BE2C (cell line): ENCODE measurements around the gene ANKRD40CL.

Experiments
- DNase-seq: peaks from one replicate; pipeline ENCODE4 v3.0.0-alpha.2; 2020
- H3K27me3 ChIP-seq: fragments of 250-450 bp; sonication (Bioruptor Pico); 2 replicates; pipeline ENCODE4 v1.5.1; 2020; ENCODE audit warnings: mild to moderate bottlenecking
- H3K36me3 ChIP-seq: fragments of 250-450 bp; sonication (Bioruptor Pico); 2 replicates; pipeline ENCODE4 v1.5.1; 2020; ENCODE audit warnings: mild to moderate bottlenecking
- H3K4me1 ChIP-seq: fragments of 250-450 bp; sonication (Bioruptor Pico); 2 replicates; pipeline ENCODE4 v1.5.1; 2020
- H3K4me3 ChIP-seq: 2 replicates; pipeline ENCODE4 v1.5.1; 2011; ENCODE audit warnings: low read depth, low read length
- H3K9me3 ChIP-seq: fragments of 250-450 bp; sonication (Bioruptor Pico); 2 replicates; pipeline ENCODE4 v1.5.1; 2020
- TF ChIP-seq, protein P1 (sequence below): IDR thresholded peaks from 2 replicates; pipeline ENCODE4 v1.5.1; 2012; ENCODE audit warnings: mild to moderate bottlenecking, low read depth, low read length

Gene ANKRD40CL

DNA sequence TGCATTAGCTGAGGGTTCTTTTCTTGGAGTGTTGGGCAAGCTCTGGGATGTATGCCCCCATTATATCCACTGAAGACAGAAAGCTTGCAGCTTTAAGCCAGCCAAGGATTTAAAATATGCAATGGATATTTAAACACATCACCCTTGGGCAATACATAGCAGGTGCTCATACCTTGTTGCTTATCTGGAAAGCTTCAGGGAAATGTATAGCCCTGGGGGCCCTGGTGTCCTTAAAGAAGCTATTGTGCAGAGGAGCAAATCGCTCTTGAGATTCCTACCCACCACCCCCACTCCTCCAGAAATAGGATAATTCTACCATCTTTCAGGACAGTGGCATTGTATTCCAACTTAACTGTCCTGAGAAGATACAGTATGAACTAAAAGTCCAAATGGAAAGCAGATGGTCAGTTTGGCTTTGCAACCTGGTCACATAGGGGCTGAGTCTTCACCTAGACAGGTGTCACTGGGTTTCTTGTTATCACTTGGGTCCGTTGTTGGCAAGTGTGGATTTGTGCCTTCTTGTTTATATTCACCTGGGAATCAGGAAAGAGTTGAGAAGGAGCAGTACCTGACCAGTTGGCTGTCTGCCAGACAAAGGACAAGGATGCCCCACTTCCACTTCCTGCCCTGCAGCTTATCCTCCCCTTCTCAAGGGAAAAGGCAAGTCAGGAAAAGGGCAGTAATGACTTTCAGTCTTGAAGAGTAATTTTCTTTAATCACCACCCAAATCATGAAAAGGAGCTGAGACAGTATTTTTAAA, 3.4 kb downstream of the ANKRD40CL start:
- Histone ChIP-seq H3K36me3 (no peaks in the 10 kb centered on the region), H3K9me3 (no peaks in the 10 kb centered on the region), H3K4me3 (no peak overlapping the region), H3K27me3 (no peaks in the 10 kb centered on the region), H3K4me1 (peaks cover 10% of the 10 kb centered on the region)
- TF ChIP-seq, protein P1, sequence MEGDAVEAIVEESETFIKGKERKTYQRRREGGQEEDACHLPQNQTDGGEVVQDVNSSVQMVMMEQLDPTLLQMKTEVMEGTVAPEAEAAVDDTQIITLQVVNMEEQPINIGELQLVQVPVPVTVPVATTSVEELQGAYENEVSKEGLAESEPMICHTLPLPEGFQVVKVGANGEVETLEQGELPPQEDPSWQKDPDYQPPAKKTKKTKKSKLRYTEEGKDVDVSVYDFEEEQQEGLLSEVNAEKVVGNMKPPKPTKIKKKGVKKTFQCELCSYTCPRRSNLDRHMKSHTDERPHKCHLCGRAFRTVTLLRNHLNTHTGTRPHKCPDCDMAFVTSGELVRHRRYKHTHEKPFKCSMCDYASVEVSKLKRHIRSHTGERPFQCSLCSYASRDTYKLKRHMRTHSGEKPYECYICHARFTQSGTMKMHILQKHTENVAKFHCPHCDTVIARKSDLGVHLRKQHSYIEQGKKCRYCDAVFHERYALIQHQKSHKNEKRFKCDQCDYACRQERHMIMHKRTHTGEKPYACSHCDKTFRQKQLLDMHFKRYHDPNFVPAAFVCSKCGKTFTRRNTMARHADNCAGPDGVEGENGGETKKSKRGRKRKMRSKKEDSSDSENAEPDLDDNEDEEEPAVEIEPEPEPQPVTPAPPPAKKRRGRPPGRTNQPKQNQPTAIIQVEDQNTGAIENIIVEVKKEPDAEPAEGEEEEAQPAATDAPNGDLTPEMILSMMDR, result no peak
- no peak for DNase-seq

DNA sequence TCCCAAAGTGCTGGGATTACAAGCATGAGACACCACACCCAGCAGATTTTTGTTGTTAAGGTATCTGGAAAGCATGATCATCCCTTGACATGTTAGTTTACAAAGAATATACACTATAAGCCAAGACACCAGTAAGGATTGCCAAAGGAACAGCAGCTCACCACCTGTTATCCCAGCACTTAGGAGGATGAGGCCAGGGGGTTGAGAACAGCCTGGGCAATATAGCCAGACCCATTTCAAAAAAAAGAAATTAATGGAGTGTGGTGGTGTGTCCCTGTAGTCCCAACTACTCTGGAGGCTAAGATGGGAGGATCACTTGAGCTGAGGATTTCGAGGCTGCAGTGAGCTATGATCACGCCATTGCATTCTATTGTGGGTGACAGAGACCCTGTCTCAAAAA, 5.1 kb downstream of the ANKRD40CL start:
- H3K9me3 ChIP-seq, result no peaks in the 10 kb centered on the region
- TF ChIP-seq, protein P1, result no peak
- H3K36me3 ChIP-seq, result no peaks in the 10 kb centered on the region
- peaks cover 10% of the 10 kb centered on the region for H3K4me1 ChIP-seq
- H3K27me3 ChIP-seq, result no peaks in the 10 kb centered on the region
- no peak overlapping the region for H3K4me3 ChIP-seq
- DNase-seq, result no peak

DNA sequence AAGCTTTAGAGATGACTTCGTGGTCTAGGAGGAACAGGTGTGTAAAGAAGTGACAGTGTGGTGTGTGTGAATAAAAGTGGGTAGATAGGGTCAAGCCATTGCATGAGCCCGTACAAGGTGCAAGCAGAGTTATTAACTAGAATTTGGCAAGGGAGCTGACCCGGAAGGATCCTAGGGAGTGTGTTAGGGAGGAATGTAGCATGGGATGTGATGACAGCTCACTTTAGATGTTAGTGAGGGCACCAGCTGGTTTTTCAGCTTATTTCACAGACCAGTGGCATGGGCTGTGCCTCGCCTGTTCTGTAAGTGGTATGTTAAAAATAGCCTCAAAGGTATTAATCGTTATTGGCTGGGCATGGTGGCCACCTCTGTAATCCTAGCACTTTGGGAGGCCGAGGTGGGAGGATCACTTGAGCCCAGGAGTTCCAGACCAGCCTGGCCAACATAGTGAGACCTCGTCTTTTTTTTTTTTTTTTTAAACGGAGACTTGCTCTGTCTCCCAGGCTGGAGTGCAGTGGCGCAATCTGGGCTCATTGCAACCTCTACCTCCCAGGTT, 8.3 kb downstream of the ANKRD40CL start:
- Histone ChIP-seq H3K9me3 (no peaks in the 10 kb centered on the region), H3K4me3 (no peak overlapping the region), H3K27me3 (no peaks in the 10 kb centered on the region), H3K36me3 (peaks cover 12% of the 10 kb centered on the region), H3K4me1 (peaks cover under 1% of the 10 kb centered on the region)
- no peak for DNase-seq
- TF ChIP-seq, protein P1, result no peak

DNA sequence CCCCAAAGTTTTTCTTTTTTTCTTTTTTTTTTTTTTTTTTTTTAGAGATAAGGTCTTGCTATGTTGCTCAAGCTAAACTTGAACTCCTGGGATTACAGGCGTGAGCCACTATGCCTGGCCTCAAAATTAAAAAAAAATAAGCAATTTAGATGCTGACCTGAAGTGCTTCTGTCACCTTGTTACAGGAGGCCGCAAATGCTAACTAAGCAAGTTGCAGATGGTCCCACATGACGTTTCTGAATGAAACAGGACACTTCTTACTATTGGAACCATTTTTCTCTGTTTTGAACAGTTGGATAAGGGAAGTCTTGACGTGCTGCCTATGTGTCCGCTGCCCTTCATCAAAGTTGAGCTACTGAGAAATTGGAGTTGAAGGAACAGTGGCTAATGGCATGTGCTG, 8.8 kb downstream of the ANKRD40CL start:
- no peak overlapping the region for H3K4me3 ChIP-seq
- H3K36me3 ChIP-seq, result peaks cover 18% of the 10 kb centered on the region
- TF ChIP-seq, protein P1, result no peak
- no peaks in the 10 kb centered on the region for H3K27me3 ChIP-seq
- H3K9me3 ChIP-seq, result no peaks in the 10 kb centered on the region
- H3K4me1 ChIP-seq, result no peaks in the 10 kb centered on the region; the same call in 1 of the 2 replicates
- DNase-seq, result no peak

DNA sequence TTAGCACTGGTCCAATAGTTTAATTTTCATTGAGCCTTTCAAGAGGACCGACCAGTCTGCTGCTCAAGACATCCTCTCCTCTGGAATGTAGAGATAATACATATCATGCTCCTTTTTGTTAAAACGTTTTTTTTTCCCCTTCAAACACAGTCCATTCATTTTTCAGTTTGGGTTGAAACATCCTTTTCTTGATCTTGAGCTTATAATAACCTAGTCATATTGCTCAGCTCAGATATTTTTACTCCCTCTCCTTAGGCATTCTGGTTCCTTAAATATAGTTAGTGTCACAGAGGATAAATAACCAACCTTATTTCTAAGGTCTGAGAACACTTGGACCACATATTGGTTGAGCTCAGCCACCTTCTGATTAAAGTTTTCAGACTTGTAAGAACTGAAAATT, 12.8 kb downstream of the ANKRD40CL start:
- H3K4me1 ChIP-seq, result no peaks in the 10 kb centered on the region; the same call in 1 of the 2 replicates
- peaks cover 52% of the 10 kb centered on the region for H3K36me3 ChIP-seq
- DNase-seq, result no peak
- TF ChIP-seq, protein P1, result no peak
- no peak overlapping the region for H3K4me3 ChIP-seq
- no peaks in the 10 kb centered on the region for H3K27me3 ChIP-seq
- no peaks in the 10 kb centered on the region for H3K9me3 ChIP-seq

DNA sequence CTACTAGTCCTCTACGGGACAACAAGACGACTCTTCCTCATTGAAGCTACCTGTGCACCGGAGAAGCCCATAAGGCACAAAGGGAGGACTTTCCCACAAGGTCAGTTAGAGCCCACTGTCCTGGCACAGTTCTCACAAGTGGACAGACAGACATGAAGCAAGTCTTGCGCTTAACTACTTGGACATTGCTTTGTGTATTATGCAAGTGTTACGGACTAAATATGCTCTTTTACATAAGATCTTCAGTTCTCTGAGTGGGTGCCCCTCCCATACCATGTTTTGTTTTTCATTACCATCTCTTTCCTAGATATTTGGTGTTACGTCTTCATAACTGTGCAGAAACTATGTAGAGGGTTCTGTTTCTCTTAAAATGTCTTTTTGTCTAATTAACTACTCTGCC, 18.1 kb downstream of the ANKRD40CL start:
- Histone ChIP-seq H3K4me1 (no peaks in the 10 kb centered on the region), H3K4me3 (no peak overlapping the region), H3K36me3 (peaks cover 92% of the 10 kb centered on the region), H3K9me3 (no peaks in the 10 kb centered on the region), H3K27me3 (no peaks in the 10 kb centered on the region)
- TF ChIP-seq, protein P1, result no peak
- no peak for DNase-seq
